ENCODE data around the gene THSD7A. TPM values are rescaled to one million over a fixed set of nuclear protein-coding genes. Genes with fewer than 3 reads are reported as not detected.

Gene THSD7A
- total and polyA plus RNA-seq, 2 of the 13 experiments (the other 11 are each of a cell fraction or from before 2014, with no cell fraction given) = 0.01 to 0.07 TPM

GRCh38 chr7:11833431-11833830 is 1.4 kb upstream of the THSD7A start:
- Histone ChIP-seq H3K9ac (ENCODE audit: insufficient read depth, low read depth, low read length) (no peak overlapping the region), H3K4me1 (ENCODE audit: insufficient read depth, low read length) (0 out of 2 replicates have a peak, but pooled peaks cover 6% of the 10 kb centered on the region), H3K4me2 (ENCODE audit: low read depth, low read length) (no peak overlapping the region), H3K9me3 (ENCODE audit: low read length) (no peaks in the 10 kb centered on the region), H3K4me3 (replicated peaks in 1 of 3; ENCODE audit: insufficient read depth in 1 of 3, low read depth in 2 of 3, low read length in 3 of 3) (no peak overlapping the region), H4K20me1 (ENCODE audit: insufficient read depth, low read length) (no peaks in the 10 kb centered on the region), H3K36me3 (replicated peaks in 1 of 2; ENCODE audit: control insufficient read depth in 1 of 2, insufficient read depth in 2 of 2, low read length in 2 of 2) (no peaks in the 10 kb centered on the region), H3K79me2 (ENCODE audit: insufficient read depth, low read length) (no peaks in the 10 kb centered on the region), H3K27ac (ENCODE audit: extremely low read length, insufficient read depth, low read length) (no peak overlapping the region), H2AFZ (ENCODE audit: low read length) (no peak overlapping the region), H3K27me3 (ENCODE audit: control insufficient read depth in 1 of 2, insufficient read depth in 2 of 2, low read length in 2 of 2) (peaks cover 0 to 13% of the 10 kb centered on the region in 2 experiments; a peak in 2 of 5 replicates)
- FAIRE-seq (no peak), DNase-seq (ENCODE audit: low spot score) (no peak), ATAC-seq (no peak)
- CTCF ChIA-PET (ENCODE audit: low intra/inter-chr PET ratio, low total read pairs) = no interaction called here
- intact Hi-C loops (cut with micrococcal nuclease; ENCODE audit: unreplicated experiment) (loop anchor here (10.0 kb wide), 1 partner anchor 661 kb away; no protein-coding TSS in a partner anchor), in situ Hi-C loops (cut with HindIII; ENCODE audit: extremely low pct_ligation_motif_present, low pct_unique_long_range_greater_than_20kb) (loop anchor here (25.0 kb wide), 1 partner anchor 654 kb away; no protein-coding TSS in a partner anchor)
- 8% methylated on average over 6 of the region's 6 CpGs for WGBS (ENCODE audit: low lambda C conversion rate)
- POLR2A ChIA-PET = no interaction called here
- TF ChIP-seq PHB2 (IDR thresholded peaks at IDR 0.05; ENCODE audit: partially characterized antibody) (no peak), ZGPAT (CRISPR knock-in tag; IDR thresholded peaks at IDR 0.05) (no peak), ZNF687 (CRISPR knock-in tag; IDR thresholded peaks at IDR 0.05) (no peak), FOXA3 (CRISPR knock-in tag; IDR thresholded peaks at IDR 0.05) (no peak), ZNF446 (CRISPR knock-in tag; IDR thresholded peaks at IDR 0.05) (no peak), KDM5A (IDR thresholded peaks at IDR 0.05; ENCODE audit: borderline replicate concordance, low read length) (no peak), ZNF362 (CRISPR knock-in tag; IDR thresholded peaks at IDR 0.05; ENCODE audit: borderline replicate concordance) (no peak), PRDM10 (CRISPR knock-in tag; IDR thresholded peaks at IDR 0.05; ENCODE audit: low read depth) (no peak)
- no TSS peak for BruUV-seq (replicated peaks)
